Choroid plexus epithelial cell (primary cell): ENCODE data around the gene GRAMD1A.

Experiments
- DNase-seq: peaks from one replicate; pipeline ENCODE4 v3.0.0-alpha.2; 2010; ENCODE audit warnings: low read depth
- H3K4me3 ChIP-seq: 2 replicates; pipeline ENCODE4 v1.5.1; 2011; ENCODE audit warnings: low read depth, mild to moderate bottlenecking, control low read depth, low read length, moderate library complexity
- CTCF ChIP-seq: conservative IDR thresholded peaks from 2 replicates; pipeline ENCODE4 v1.5.1; 2011; ENCODE audit warnings: low read depth, mild to moderate bottlenecking, control low read depth, inconsistent platforms, low read length, moderate library complexity

The GRAMD1A gene

DNA sequence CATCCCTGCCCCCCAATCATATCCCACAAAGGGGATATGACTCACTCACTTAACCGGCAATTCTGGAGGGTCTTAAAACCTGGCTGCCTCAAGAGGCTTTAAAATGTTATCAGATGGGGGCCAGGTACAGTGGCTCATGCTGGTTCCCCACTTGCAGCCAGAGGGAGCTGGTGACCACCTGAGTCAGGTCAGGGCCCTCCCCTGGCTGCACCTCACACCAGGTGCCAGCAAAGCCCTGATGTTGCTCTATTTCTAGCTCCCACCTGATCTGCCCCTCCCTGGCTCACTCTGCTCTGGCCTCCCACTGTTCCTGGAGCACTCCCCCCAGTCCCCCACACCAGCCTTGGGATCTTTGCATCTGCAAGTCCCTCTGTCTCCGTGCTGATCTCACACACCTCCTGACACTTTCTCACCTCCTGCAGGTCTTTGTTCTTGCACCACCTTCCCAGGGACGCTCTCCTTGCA lies 55.6 kb downstream of the GRAMD1A start:
- no peak for DNase-seq
- TF ChIP-seq CTCF: peak; percentile 33
- no peak overlapping the region for H3K4me3 ChIP-seq

DNA sequence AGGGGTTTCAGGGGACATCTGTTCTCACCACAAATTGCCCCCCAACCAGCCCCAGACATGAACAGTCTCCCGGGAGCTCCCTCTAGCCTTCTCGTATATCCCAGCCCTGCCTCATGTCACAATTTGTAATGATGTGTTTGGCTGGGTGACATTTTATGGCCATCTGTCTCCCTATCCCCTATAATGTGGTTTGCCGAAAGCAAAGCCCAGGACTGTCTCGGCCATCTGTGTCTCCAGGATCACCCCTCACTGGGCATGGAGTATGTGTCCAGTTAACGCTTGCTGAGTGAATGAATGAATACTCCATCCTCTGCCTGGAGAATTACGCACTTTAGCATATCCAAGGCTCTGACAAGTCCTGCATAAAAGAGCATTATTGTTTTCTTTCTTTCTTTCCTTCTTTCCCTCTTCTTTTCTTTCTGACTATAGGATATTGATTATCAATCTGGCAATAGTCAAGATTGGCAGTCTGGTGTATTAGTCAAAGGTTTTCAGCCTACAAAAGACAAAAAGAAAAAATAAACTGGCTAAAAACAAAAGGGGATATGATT lies 56.5 kb downstream of the GRAMD1A start:
- no peak for DNase-seq
- no peak for TF ChIP-seq CTCF
- no peak overlapping the region for H3K4me3 ChIP-seq

DNA sequence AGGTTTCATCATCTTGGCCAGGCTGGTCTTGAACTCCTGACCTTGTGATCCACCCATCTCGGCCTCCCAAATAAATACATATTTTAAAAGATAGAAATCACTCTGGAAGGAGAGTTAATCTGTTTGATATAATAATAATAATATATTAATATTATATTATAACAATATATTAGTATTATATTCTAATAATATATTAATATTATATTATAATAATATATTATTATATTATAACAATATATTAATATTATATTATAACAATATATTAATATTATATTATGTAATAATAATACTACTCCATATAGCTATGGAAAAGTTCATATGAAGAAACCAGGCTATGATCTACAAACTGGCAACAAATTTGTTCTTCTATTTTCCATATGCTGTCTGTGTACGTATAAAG lies 58.2 kb downstream of the GRAMD1A start:
- no peak overlapping the region for H3K4me3 ChIP-seq
- DNase-seq: no peak
- no peak for TF ChIP-seq CTCF

DNA sequence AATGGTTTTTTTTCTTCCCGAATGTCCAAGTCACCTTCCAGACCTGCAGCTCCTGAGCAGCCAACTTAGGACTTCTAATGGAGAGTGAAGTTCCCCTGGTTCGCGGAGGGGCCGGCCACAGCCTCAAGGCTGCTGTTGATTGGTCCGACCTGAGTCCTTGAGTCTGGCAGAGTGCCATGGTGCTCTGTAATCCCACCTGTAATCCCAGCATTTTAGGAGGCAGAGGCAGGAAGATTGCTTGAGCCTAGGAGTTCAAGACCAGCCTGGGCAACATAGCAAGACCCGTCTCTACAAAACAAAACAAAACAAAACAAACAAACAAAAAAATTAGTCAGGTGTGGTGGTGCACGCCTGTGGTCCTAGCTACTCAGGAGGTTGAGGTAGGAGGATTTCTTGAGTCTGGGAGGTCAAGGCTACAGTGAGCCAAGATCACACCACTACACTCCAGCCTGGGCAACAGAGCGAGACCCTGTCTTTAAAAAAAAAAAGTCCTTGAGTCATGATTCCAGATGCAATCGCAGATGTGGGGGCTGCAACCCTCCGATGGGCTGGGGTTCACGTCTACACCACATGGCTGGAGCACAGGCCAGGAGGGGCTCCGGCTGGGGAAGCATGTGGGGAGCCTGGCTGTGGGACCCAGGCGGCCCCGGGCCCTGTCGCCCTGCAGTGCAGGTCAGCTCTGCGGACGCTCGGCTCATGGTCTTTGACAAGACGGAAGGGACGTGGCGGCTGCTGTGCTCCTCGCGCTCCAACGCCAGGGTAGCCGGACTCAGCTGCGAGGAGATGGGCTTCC lies 59.1 kb downstream of the GRAMD1A start:
- no peak for TF ChIP-seq CTCF
- no peak for DNase-seq
- no peak overlapping the region for H3K4me3 ChIP-seq

DNA sequence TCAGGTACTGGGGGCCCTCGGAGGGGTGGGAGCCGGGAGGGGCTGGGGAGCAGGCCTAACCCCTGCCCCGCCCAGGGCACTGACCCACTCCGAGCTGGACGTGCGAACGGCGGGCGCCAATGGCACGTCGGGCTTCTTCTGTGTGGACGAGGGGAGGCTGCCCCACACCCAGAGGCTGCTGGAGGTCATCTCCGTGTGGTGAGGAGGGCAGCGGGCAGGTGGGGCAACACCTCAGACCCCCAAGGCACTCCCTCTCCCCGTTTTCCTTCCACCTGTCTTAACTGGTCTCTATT lies 59.6 kb downstream of the GRAMD1A start:
- DNase-seq: no peak
- no peak overlapping the region for H3K4me3 ChIP-seq
- no peak for TF ChIP-seq CTCF

GRCh38 chr19:35060160-35060855 lies 60.2 kb downstream of the GRAMD1A start:
- DNase-seq: no peak
- H3K4me3 ChIP-seq: no peak overlapping the region
- TF ChIP-seq CTCF: no peak
